Uterus (tissue), 4 donors: ENCODE results near the gene FRMD4B. TPM values are rescaled to one million over a fixed set of nuclear protein-coding genes. Genes with fewer than 3 reads are reported as not detected.

Experiments
- DNase-seq, 2 donors: peaks; one replicate each; pipeline ENCODE4 v3.0.0-alpha.2; 2019 to 2020
- H3K27ac ChIP-seq, 2 donors: fragments of 200-600 bp; sonication (generic); 1 replicate in 1 of 2; 2 replicates in 1 of 2; pipeline ENCODE4 v1.5.1; 2016 to 2018
- H3K27me3 ChIP-seq, 2 donors: fragments of 200-600 bp; sonication (generic); one replicate each; pipeline ENCODE4 v1.5.1; 2018 to 2019; ENCODE audit warnings: control low read depth in 1 of 2
- H3K36me3 ChIP-seq, 2 donors: fragments of 200-600 bp; sonication (generic); one replicate each; pipeline ENCODE4 v1.5.1; 2019; ENCODE audit warnings: control low read depth in 1 of 2
- H3K4me1 ChIP-seq, 2 donors: fragments of 200-600 bp; sonication (generic); one replicate each; pipeline ENCODE4 v1.5.1; 2018 to 2019; ENCODE audit warnings: control low read depth in 1 of 2
- H3K4me3 ChIP-seq, 2 donors: fragments of 200-600 bp; sonication (generic); 1 replicate in 1 of 2; 2 replicates in 1 of 2; pipeline ENCODE4 v1.5.1; 2018 to 2019; ENCODE audit warnings: mild to moderate bottlenecking in 1 of 2
- H3K9me3 ChIP-seq, 2 donors: fragments of 200-600 bp; sonication (generic); one replicate each; pipeline ENCODE4 v1.5.1; 2019; ENCODE audit warnings: control low read depth in 1 of 2
- POLR2A ChIP-seq, 2 donors: fragments of 450-650 bp; IDR thresholded peaks; one replicate each; pipeline ENCODE4 v1.6.1; 2016; ENCODE audit warnings: antibody characterized with exemption in 2 of 2, mild to moderate bottlenecking in 1 of 2, moderate library complexity in 1 of 2
- intact Hi-C: fragments of 100-400 bp; cut with DNase I; formaldehyde crosslinking; loops from one replicate; pipeline ENCODE4 v1.15.1; 2023; ENCODE audit warnings: low total_unique reads
- total RNA-seq, 4 donors: library from RNA; depleted of rRNA in 3 of 4; stranded (reverse); fragments of >200 nt in 3 of 4; gene quantifications; one replicate each; pipeline versions ENCODE4 v1.1.0 to v1.2.4, GENCODE V29; 2014 to 2023
- TF ChIP-seq, protein P1 (sequence below), 4 experiments: fragments of 200-600 bp in 2 of 4; fragments of 450-650 bp in 2 of 4; sonication (generic) in 2 of 4; IDR thresholded peaks; one replicate each; pipeline ENCODE4 v1.5.1; 2016 to 2019; ENCODE audit warnings: antibody characterized with exemption in 4 of 4, mild to moderate bottlenecking in 2 of 4, moderate library complexity in 1 of 4
- donor health status: DM: yes; HTN: yes; CAD: no.

Gene FRMD4B
- total RNA-seq, 4 donors from 2014 or later: 9.4 to 87.0 (median 23.6) TPM

DNA sequence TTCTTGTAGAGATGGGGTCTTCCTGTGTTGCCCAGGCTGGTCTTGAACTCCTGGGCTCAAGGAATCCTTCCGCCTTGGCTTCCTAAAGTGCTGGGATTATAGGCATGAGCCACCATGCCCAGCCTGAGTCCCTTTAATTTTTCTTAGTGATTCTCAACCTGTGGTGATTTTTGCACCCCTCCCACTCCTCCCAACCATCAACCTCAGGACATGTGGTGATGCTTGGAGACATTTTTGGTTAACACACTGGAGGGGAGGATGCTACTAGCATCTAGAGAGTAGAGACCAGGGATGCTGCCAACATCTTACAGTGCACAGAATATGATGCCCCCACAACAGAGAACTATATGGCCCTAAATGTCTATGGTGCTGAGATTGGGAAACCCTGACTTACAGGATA lies 180.5 kb downstream of the FRMD4B start:
- H3K27me3 ChIP-seq: no peaks in the 10 kb centered on the region
- TF ChIP-seq POLR2A (IDR thresholded peaks at IDR 0.05): no peak
- TF ChIP-seq, protein P1, sequence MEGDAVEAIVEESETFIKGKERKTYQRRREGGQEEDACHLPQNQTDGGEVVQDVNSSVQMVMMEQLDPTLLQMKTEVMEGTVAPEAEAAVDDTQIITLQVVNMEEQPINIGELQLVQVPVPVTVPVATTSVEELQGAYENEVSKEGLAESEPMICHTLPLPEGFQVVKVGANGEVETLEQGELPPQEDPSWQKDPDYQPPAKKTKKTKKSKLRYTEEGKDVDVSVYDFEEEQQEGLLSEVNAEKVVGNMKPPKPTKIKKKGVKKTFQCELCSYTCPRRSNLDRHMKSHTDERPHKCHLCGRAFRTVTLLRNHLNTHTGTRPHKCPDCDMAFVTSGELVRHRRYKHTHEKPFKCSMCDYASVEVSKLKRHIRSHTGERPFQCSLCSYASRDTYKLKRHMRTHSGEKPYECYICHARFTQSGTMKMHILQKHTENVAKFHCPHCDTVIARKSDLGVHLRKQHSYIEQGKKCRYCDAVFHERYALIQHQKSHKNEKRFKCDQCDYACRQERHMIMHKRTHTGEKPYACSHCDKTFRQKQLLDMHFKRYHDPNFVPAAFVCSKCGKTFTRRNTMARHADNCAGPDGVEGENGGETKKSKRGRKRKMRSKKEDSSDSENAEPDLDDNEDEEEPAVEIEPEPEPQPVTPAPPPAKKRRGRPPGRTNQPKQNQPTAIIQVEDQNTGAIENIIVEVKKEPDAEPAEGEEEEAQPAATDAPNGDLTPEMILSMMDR (IDR thresholded peaks at IDR 0.05): no peak
- intact Hi-C loops: no loop called here

GRCh38 chr3:69204315-69204957 lies 181.5 kb downstream of the FRMD4B start:
- Histone ChIP-seq H3K4me1 (no peaks in the 10 kb centered on the region), H3K27ac (no peak overlapping the region), H3K36me3 (no peaks in the 10 kb centered on the region), H3K4me3 (no peak overlapping the region), H3K27me3 (no peaks in the 10 kb centered on the region), H3K9me3 (no peaks in the 10 kb centered on the region)
- TF ChIP-seq, protein P1 (IDR thresholded peaks at IDR 0.05): no peak
- no peak for TF ChIP-seq POLR2A (IDR thresholded peaks at IDR 0.05)
- intact Hi-C loops: no loop called here
- DNase-seq: no peak

More for the DNA sequence above, 180.5 kb downstream of the FRMD4B start:
- no peaks in the 10 kb centered on the region for H3K4me1 ChIP-seq
- no peak for DNase-seq
- H3K36me3 ChIP-seq: no peaks in the 10 kb centered on the region
- no peak overlapping the region for H3K27ac ChIP-seq
- H3K9me3 ChIP-seq: no peaks in the 10 kb centered on the region
- no peak overlapping the region for H3K4me3 ChIP-seq

GRCh38 chr3:69203631-69204314 lies 182.1 kb downstream of the FRMD4B start:
- Histone ChIP-seq H3K27me3 (no peaks in the 10 kb centered on the region), H3K36me3 (no peaks in the 10 kb centered on the region), H3K27ac (no peak overlapping the region), H3K4me3 (no peak overlapping the region), H3K9me3 (no peaks in the 10 kb centered on the region), H3K4me1 (no peaks in the 10 kb centered on the region)
- TF ChIP-seq, protein P1 (IDR thresholded peaks at IDR 0.05): no peak
- TF ChIP-seq POLR2A (IDR thresholded peaks at IDR 0.05): no peak
- intact Hi-C loops: no loop called here
- DNase-seq: no peak

DNA sequence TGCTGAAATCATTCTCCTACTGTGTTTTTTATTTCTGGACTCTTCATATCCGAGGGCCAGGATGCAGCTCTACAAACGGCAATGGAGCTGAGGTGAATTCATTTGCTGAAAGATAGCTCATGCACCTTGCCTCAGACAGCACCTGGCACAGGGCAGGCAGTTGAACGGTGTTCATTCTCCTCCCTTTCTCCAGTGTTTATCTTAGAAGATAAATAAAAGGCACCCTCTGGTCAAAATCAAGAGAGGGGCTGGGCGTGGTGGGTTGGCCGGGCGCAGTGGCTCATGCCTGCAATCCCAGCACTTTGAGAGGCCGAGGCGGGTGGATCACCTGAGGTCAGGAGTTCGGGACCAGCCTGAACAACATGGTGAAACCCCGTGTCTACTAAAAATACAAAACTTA lies 184.2 kb downstream of the FRMD4B start:
- no peak for TF ChIP-seq POLR2A (IDR thresholded peaks at IDR 0.05)
- TF ChIP-seq, protein P1 (IDR thresholded peaks at IDR 0.05): no peak
- Histone ChIP-seq H3K27ac (no peak overlapping the region), H3K27me3 (no peaks in the 10 kb centered on the region), H3K4me3 (no peak overlapping the region), H3K9me3 (no peaks in the 10 kb centered on the region), H3K36me3 (no peaks in the 10 kb centered on the region), H3K4me1 (no peaks in the 10 kb centered on the region)
- no peak for DNase-seq
- intact Hi-C loops: no loop called here

- H3K9me3 ChIP-seq: no peaks in the 10 kb centered on the region
- DNase-seq: peak; percentile 29 to 33
Observed at GRCh38 chr3:69200384-69201068, 185.4 kb downstream of the FRMD4B start.

More at GRCh38 chr3:69200384-69201068, 185.4 kb downstream of the FRMD4B start:
- H3K27ac ChIP-seq: peak overlapping the region; percentile 60 to 71
- no peaks in the 10 kb centered on the region for H3K4me1 ChIP-seq
- H3K36me3 ChIP-seq: no peaks in the 10 kb centered on the region
- TF ChIP-seq, protein P1 (IDR thresholded peaks at IDR 0.05): no peak
- no peak for TF ChIP-seq POLR2A (IDR thresholded peaks at IDR 0.05)
- intact Hi-C loops: no loop called here
- H3K27me3 ChIP-seq: no peaks in the 10 kb centered on the region
- peak overlapping the region in 1 of 2 donors; percentile 15 for H3K4me3 ChIP-seq
